Activated T-cell treated with anti-CD3 and anti-CD28 coated beads, Interleukin-2, amount 50 U/mL, for 48 hours (primary cell): ENCODE results near the gene TTBK1.
"Not testable (repeated sequence)": the region's sequence is repeated elsewhere in the genome, so short reads cannot be mapped to it uniquely, and the experiment has no call there.

ENCODE experiments used
- DNase-seq, 2 experiments: peaks; one replicate each; pipeline ENCODE4 v3.0.0-alpha.2; 2020

The TTBK1 gene

DNA sequence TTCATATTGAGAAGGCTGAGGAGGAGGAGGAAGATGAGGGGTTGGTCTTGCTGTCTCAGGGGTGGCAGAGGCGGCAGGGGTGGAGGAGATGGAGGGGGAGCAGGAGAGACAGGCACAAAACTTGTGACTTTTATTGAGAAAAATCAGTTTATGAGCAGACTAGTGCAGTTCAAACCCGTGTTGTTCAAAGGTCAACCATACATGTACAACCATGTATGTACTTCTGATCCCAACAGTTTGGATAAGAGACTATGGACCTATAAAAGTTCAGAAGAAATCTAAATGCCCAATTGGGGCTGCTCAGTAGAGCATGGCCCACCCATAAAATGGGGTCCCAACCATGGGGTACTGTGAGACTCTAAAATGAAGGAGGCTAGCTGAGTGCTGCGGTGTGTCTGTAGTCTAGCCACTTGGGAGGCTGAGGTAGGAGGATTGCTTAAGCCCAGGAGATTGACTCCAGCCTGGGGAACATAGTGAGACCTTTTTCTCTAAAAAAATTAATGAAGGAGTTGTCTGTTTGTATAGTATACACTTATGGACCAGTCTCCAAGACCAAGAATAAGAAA, 47.1 kb downstream of the TTBK1 start:
- DNase-seq, result no peak

- no peak for DNase-seq
Measured at GRCh38 chr6:43290905-43291355, 47.6 kb downstream of the TTBK1 start.

GRCh38 chr6:43291708-43292107, 48.4 kb downstream of the TTBK1 start:
- no peak for DNase-seq

DNA sequence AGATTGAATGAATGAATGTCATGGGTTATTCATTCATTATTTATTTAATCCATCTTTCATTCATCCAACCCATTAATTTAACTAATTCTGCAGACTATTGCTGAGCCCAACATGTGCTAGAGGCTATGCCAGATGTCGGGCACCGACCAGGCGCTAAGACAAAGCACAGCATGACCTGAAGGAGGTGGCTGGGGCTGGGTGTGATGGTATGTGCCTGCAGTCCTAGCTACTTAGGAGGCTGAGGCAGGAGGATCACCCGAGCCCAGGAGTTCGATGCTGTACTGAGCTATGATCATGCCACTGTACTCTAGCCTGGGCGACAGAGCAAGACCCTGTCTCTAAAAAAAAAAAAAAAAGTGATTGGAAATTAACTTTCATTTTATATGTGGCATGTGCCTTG, 49.1 kb downstream of the TTBK1 start:
- DNase-seq, result no peak

DNA sequence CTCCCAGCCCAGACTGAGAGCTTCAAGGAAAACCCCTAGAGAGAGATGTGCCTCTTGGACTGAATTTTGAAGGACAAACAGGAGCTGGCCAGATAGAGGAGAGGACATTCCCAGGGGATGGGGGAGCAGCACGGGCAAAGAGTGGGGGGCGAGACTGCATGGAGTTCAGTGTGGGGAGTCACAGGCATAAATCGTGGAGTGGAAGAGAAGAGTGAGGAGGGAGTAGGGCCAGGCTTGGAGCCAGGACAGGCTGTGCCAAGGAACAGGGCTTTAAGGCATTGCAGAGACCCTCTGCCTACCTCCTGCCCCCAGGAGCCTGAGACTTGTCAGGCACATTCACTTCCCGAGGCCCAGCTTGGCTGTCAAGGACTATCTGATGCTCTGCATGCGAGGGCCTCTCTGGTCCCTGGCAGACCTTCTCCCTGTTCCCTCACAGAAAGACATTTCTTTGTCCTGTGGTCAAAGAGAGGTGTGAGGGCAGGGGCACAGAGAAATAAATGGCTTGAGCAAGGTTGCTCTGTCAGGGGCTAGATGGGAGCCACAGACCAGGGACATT, 49.6 kb downstream of the TTBK1 start:
- DNase-seq, result no peak

DNA sequence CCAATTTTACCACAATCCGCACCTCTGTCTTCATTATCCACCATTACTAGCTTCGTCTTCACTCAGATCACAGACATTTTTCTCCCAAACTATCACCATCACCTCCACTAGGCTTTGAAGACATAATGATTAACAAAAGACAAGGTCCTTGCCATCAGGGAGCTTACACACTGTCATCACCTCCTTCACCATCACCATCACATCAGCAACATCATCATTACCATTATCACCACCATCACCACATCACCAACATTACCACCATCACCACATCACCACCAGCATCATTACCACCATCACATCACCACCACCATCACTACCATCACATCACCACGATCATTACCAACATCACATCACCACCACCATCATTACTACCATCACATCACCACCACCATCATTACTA, 50.4 kb downstream of the TTBK1 start:
- no peak for DNase-seq

- no peak for DNase-seq
Measured at GRCh38 chr6:43294536-43294935, 51.3 kb downstream of the TTBK1 start.

DNA sequence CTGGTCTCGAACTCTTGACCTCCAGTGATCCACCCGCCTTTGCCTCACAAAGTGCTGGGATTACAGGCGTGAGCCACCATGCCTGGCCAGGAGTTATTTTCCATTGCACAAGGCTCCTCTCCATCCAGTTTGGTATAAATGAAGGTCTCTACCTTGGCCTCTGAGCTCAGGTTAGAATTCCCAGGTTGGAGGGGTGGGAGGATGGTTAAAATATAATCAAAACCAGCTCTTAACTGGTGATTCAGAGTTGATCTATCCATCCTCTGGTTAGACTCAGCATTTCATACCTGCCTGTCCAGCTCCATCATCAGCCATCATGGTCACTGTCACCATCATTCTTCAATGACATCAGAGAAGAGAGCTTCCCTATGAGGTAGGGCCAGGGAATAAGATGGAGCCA, 52.2 kb downstream of the TTBK1 start:
- DNase-seq, result no peak

DNA sequence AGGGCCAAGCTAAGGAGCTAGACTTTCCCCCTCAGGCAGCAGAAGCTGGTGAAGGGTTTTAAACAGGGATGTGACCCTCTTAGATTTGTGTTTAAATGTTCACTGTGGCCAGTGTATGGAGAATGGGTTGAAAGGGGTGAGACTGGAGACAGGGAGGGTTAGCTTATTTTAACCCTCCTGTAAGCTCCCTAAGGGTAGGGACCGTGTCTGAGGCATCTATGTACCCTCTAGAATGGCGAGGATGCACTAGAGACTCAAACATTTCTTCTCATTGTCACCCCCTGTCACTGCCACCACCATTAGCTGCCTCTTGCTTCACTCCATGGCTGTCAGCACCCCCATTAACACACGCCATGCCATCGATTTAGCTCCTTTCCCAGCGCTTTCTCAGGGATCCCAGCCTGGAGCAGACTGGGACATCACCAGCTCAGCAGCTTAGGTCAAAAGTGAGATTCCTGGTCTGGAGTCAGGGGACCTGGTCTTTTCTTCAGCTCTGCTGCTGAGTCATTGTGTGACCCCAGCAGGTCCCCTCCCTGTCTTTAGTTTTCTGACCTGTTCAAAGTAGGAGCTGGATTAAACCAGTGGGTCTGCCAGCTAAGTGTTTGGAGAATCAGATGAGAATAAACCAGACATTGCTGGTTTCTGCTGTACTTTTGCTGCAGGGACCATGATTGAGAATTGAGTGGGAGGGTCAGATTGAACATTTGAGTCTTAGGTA, 53.7 kb downstream of the TTBK1 start:
- DNase-seq, result no peak

GRCh38 chr6:43297644-43298564, 54.6 kb downstream of the TTBK1 start, which contains the start of gene SLC22A7:
SLC22A7 (plus strand) TSS chr6:43298260; CDS start chr6:43298359, 99 bp downstream.
- DNase-seq, result no peak

DNA sequence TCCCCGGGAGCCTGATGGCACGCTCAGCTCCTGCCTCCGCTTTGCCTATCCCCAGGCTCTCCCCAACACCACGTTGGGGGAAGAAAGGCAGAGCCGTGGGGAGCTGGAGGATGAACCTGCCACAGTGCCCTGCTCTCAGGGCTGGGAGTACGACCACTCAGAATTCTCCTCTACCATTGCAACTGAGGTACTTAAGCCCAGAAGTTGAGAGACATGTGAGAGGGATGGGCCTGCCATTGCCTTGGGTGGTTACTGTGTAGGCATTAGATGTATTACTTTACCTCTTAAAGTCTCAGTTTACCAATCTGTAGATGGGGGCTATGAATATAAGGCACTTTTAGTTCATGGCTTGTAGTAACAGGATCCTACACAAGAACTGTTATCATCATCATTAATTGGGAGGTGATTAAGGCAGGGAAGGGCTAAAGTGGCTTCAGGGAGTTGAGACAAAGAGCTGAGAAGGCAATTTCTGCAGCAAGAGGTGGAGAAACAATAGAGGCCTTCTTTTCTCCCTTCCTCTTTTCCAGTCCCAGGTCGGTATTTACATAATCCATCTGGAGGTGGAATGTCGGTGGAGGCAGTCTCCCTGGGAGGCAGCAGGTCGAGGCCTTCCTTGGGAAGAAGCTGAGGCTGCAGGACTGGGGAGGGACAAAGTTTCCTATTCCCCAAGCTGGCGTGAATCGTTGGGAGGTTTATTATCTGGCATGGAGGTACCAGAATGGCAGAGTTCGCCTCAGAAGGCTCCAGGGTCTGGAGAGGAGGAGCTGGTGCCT, 55.5 kb downstream of the TTBK1 start:
- no peak for DNase-seq

- peak in 1 of 2 experiments; percentile 9 for DNase-seq
Measured at GRCh38 chr6:43299338-43300293, 56.3 kb downstream of the TTBK1 start.

- no peak for DNase-seq
Measured at GRCh38 chr6:43301081-43301870, 58.0 kb downstream of the TTBK1 start.

DNA sequence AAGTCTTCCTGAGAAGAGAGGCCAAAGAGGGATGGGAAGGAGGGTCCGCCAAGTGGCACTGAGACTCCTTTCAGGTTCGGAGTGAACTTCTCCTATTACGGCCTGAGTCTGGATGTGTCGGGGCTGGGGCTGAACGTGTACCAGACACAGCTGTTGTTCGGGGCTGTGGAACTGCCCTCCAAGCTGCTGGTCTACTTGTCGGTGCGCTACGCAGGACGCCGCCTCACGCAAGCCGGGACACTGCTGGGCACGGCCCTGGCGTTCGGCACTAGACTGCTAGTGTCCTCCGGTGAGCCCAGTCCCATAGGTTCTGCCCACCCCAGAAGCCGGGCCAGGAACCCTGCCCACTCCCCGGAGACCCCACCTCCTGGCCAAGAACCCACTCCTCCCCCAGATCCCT, 58.8 kb downstream of the TTBK1 start:
- DNase-seq, result no peak

- not testable (repeated sequence) for DNase-seq
Measured at GRCh38 chr6:43303006-43303405, 59.7 kb downstream of the TTBK1 start.

GRCh38 chr6:43303751-43304331, 60.6 kb downstream of the TTBK1 start:
- peak in 1 of 2 experiments; percentile 9 for DNase-seq

DNA sequence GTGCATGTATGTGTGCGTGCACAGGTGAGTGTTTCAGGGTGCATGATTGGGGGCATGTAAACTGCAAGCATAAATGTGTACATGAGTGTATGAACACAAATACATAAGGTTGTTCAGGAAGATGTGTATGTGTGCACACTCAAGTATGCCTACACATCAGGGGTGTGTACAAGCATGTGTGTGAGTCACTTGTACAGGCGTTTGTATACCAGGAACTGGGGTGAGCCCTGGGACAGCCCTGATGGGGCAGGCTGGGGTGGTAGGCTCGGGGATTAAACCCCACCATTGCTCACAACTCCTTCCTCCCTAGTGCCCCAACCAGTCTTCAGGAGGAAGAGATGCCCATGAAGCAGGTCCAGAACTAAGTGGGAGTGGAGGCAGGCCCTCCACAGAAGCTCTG, 61.1 kb downstream of the TTBK1 start:
- DNase-seq, result peak in 1 of 2 experiments; percentile 11

DNA sequence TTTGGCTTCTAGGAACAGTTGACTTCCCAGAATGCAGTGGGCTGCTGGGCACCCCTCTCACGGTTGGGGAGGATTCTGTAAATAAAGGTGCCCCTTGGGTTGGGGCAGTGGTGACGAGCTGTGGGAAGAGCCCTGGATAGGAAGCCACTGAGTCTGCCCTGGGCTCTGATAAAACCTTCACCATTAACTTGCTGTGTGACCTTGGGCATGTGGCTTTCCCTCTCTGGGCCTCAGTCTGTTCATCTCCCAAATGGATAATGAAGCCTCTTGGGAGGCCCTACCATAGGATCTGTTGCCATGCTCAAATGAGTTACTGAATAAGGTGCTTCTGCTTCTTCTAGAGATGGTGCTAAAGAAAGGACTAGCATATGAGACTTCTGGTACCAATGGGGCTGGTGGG, 61.6 kb downstream of the TTBK1 start:
- DNase-seq, result no peak

DNA sequence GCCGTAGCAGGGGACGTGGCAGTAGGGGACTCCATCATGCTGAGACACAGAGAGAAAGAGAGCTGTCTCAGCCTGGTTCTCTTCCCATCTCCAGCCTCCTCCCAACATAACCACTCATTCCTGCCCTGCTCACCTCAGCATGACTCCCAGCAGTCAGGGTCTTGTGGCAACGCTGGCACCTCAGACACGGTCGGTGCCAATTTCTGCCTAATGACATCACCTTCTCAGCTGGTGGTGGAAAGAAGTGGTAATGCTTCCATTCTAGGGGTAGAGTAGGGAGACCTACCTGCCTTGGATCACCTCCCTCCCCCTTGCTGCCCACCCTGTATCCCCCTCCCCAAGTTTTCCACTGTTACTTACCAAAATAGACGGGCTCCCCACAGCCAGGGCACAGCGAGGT, 62.8 kb downstream of the TTBK1 start:
- peak in 1 of 2 experiments; percentile 11 for DNase-seq
